ENCODE results near the gene TRABD2B.

- TF ChIP-seq, protein P1, sequence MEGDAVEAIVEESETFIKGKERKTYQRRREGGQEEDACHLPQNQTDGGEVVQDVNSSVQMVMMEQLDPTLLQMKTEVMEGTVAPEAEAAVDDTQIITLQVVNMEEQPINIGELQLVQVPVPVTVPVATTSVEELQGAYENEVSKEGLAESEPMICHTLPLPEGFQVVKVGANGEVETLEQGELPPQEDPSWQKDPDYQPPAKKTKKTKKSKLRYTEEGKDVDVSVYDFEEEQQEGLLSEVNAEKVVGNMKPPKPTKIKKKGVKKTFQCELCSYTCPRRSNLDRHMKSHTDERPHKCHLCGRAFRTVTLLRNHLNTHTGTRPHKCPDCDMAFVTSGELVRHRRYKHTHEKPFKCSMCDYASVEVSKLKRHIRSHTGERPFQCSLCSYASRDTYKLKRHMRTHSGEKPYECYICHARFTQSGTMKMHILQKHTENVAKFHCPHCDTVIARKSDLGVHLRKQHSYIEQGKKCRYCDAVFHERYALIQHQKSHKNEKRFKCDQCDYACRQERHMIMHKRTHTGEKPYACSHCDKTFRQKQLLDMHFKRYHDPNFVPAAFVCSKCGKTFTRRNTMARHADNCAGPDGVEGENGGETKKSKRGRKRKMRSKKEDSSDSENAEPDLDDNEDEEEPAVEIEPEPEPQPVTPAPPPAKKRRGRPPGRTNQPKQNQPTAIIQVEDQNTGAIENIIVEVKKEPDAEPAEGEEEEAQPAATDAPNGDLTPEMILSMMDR (IDR thresholded peaks at IDR 0.05): no peak
- no peak for TF ChIP-seq POLR2A (IDR thresholded peaks at IDR 0.05)
These were observed 26.3 kb downstream of the TRABD2B start for GRCh38 chr1:47970882-47971281.

Measured in body of pancreas (tissue), 4 donors.